Measurements from ENCODE around the gene TEX13C.

- TF ChIP-seq EGR1 (IDR thresholded peaks at IDR 0.05; ENCODE audit: low read depth in 2 of 2) (no peak), CTCF (IDR thresholded peaks at IDR 0.05; ENCODE audit: low read depth, low read length, missing input control) (no peak), GABPA (IDR thresholded peaks at IDR 0.05 in 1 of 2, conservative IDR thresholded peaks at IDR 0.05 in 1 of 2) (no peak), ATF3 (IDR thresholded peaks at IDR 0.05) (no peak), HNF4G (IDR thresholded peaks at IDR 0.05) (no peak), YY1 (IDR thresholded peaks at IDR 0.05) (no peak), JUND (IDR thresholded peaks at IDR 0.05) (no peak), MAX (IDR thresholded peaks at IDR 0.05) (no peak)
Measured at GRCh38 chrX:125319646-125320521, at the start of gene TEX13C.
